HepG2 (cell line): Measurements from ENCODE around the gene CCDC121. TPM values are rescaled to one million over a fixed set of nuclear protein-coding genes. Genes with fewer than 3 reads are reported as not detected.

Experiments used
- ATAC-seq: fragments of 200-7000 bp; cut with Tn5 transposase; 3 replicates; pipeline ENCODE4 v1.9.1; 2020; ENCODE audit warnings: mild to moderate bottlenecking, moderate library complexity
- BruUV-seq: library from RNA; stranded (reverse); fragments of 400-500 nt; replicated peaks from 2 replicates; lab custom pipeline; 2021; lab: Mats Ljungman, UMichigan
- CTCF ChIA-PET: fragments of 300-600 bp; formaldehyde crosslinking; extraction: SDS; loops from one replicate; lab custom pipeline; 2021; ENCODE audit warnings: low total read pairs, inconsistent platforms, low intra/inter-chr PET ratio; lab: Yijun Ruan, JAX
- POLR2A ChIA-PET: fragments of 350-600 bp; sonication (Branson Sonifier 250); formaldehyde crosslinking; loops from one replicate; lab custom pipeline; 2020; ENCODE audit warnings: antibody characterized with exemption, inconsistent platforms; lab: Yijun Ruan, JAX
- DNase-seq: peaks from one replicate; pipeline ENCODE4 v3.0.0-alpha.2; 2015; ENCODE audit warnings: low spot score
- FAIRE-seq: peaks from 3 replicates; lab custom pipeline; 2011; peaks lifted over from hg19 to GRCh38; lab: Jason Lieb, UNC
- H2AFZ ChIP-seq: one replicate; pipeline ENCODE4 v1.6.1; 2011; ENCODE audit warnings: low read length, inconsistent platforms
- H3K27ac ChIP-seq: fragments of 300-600 bp; 3 replicates; pipeline ENCODE4 v1.8.0; 2011; ENCODE audit warnings: mixed run types, mild to moderate bottlenecking, mixed read lengths, low read length, inconsistent platforms; ENCODE audit not compliant: insufficient read depth; ENCODE audit errors: extremely low read length
- H3K27me3 ChIP-seq, 2 experiments: fragments of 200-600 bp in 1 of 2; 2 replicates in 1 of 2; 3 replicates in 1 of 2; pipeline versions ENCODE4 v1.6.0 to v1.8.0; 2011; ENCODE audit warnings: low read length in 2 of 2, mild to moderate bottlenecking in 2 of 2, moderate library complexity in 2 of 2, inconsistent platforms in 1 of 2; ENCODE audit not compliant: insufficient read depth in 2 of 2, control insufficient read depth in 1 of 2
- H3K36me3 ChIP-seq, 2 experiments: fragments of 200-600 bp in 1 of 2; replicated peaks in 1 of 2; 2 replicates in 1 of 2; 3 replicates in 1 of 2; pipeline versions ENCODE4 v1.5.1 to v1.8.0; 2011; ENCODE audit warnings: low read length in 2 of 2, inconsistent platforms in 1 of 2; ENCODE audit not compliant: insufficient read depth in 2 of 2, control insufficient read depth in 1 of 2
- H3K4me1 ChIP-seq: 2 replicates; pipeline ENCODE4 v1.5.1; 2012; ENCODE audit warnings: low read length, inconsistent platforms; ENCODE audit not compliant: insufficient read depth
- H3K4me2 ChIP-seq: 2 replicates; pipeline ENCODE4 v1.6.0; 2011; ENCODE audit warnings: low read depth, low read length, inconsistent platforms
- H3K4me3 ChIP-seq, 3 experiments: fragments of 200-600 bp in 1 of 3; sonication (generic), shearing (Covaris generic) in 1 of 3; replicated peaks in 1 of 3; 2 replicates each; pipeline ENCODE4 v1.5.1; 2011 to 2016; ENCODE audit warnings: low read length in 3 of 3, inconsistent platforms in 2 of 3, low read depth in 2 of 3, mild to moderate bottlenecking in 2 of 3, control low read depth in 1 of 3, mixed read lengths in 1 of 3; ENCODE audit not compliant: insufficient read depth in 1 of 3
- H3K79me2 ChIP-seq: one replicate; pipeline ENCODE4 v1.6.1; 2011; ENCODE audit warnings: low read length, inconsistent platforms; ENCODE audit not compliant: insufficient read depth
- H3K9ac ChIP-seq: 2 replicates; pipeline ENCODE4 v1.6.0; 2011; ENCODE audit warnings: mild to moderate bottlenecking, low read depth, low read length, inconsistent platforms; ENCODE audit not compliant: insufficient read depth
- H3K9me3 ChIP-seq: 2 replicates; pipeline ENCODE4 v1.5.1; 2012; ENCODE audit warnings: mild to moderate bottlenecking, low read length
- H4K20me1 ChIP-seq: 2 replicates; pipeline ENCODE4 v1.6.0; 2011; ENCODE audit warnings: inconsistent platforms, mild to moderate bottlenecking, low read length, moderate library complexity; ENCODE audit not compliant: insufficient read depth
- ATAD3A ChIP-seq: sonication (generic); formaldehyde crosslinking; IDR thresholded peaks from 2 replicates; pipeline ENCODE4 v1.4.0; 2020; ENCODE audit warnings: missing genetic modification reagents
- KAT8 ChIP-seq: IDR thresholded peaks from 2 replicates; pipeline ENCODE4 v1.6.1; 2016; ENCODE audit warnings: missing genetic modification reagents, missing compliant biosample characterization
- POLR2G ChIP-seq: fragments of 200-400 bp; formaldehyde crosslinking; IDR thresholded peaks from 2 replicates; pipeline ENCODE4 v1.6.1; 2018; ENCODE audit warnings: mild to moderate bottlenecking, low read depth, low read length, moderate library complexity
- SP5 ChIP-seq: IDR thresholded peaks from 2 replicates; pipeline ENCODE4 v1.6.1; 2016; ENCODE audit warnings: low read depth, borderline replicate concordance
- TGIF2 ChIP-seq: IDR thresholded peaks from 2 replicates; pipeline ENCODE4 v1.6.1; 2016; ENCODE audit warnings: control low read depth, missing compliant biosample characterization
- ZBTB39 ChIP-seq: sonication (generic); formaldehyde crosslinking; IDR thresholded peaks from 2 replicates; pipeline ENCODE4 v1.5.0; 2020; ENCODE audit warnings: missing genetic modification reagents
- ZNF160 ChIP-seq: sonication (generic); formaldehyde crosslinking; IDR thresholded peaks from 2 replicates; pipeline ENCODE4 v1.8.0; 2022; ENCODE audit warnings: mild to moderate bottlenecking, inconsistent platforms, missing genetic modification reagents
- ZNF605 ChIP-seq: sonication (generic); formaldehyde crosslinking; IDR thresholded peaks from 2 replicates; pipeline ENCODE4 v1.8.0; 2022; ENCODE audit warnings: mild to moderate bottlenecking, missing genetic modification reagents
- WGBS: methylation state at CpG from one replicate; pipeline ENCODE4 v1.1.6; 2017; ENCODE audit warnings: low lambda C conversion rate; 5-methylcytosine and 5-hydroxymethylcytosine counted together
- in situ Hi-C: cut with HindIII; loops from 2 replicates; pipeline ENCODE4 v1.10.0; 2017; ENCODE audit warnings: low pct_unique_long_range_greater_than_20kb; ENCODE audit not compliant: extremely low pct_ligation_motif_present
- intact Hi-C: fragments of 100-400 bp; cut with micrococcal nuclease; formaldehyde crosslinking; loops from one replicate; pipeline ENCODE4 v1.10.0; 2022; ENCODE audit not compliant: unreplicated experiment
- polyA plus RNA-seq, 8 experiments: library from polyadenylated mRNA; depleted of rRNA in 3 of 8; stranded (reverse) in 7 of 8; unstranded in 1 of 8; fragments of >200 nt; fragmentation: Illumina TruSeq in 4 of 8; extraction: Trizol in 4 of 8; gene quantifications; 2 replicates each; pipeline versions ENCODE4 v1.2.1 to v1.2.3, GENCODE V29; 2011 to 2016; ENCODE audit warnings: low read depth in 4 of 8, missing spikeins in 1 of 8, mixed read lengths in 1 of 8; ENCODE audit not compliant: insufficient read depth in 1 of 8
- total RNA-seq, 5 experiments: library from RNA; depleted of rRNA; stranded (reverse); fragments of >200 nt; fragmentation: Illumina TruSeq; extraction: Trizol; gene quantifications; 2 replicates each; pipeline ENCODE4 v1.2.3, GENCODE V29; 2016; ENCODE audit warnings: low read depth in 1 of 5
- TF ChIP-seq, protein P1 (sequence below): sonication (generic); formaldehyde crosslinking; IDR thresholded peaks from 2 replicates; pipeline ENCODE4 v1.5.0; 2020; ENCODE audit warnings: mild to moderate bottlenecking, missing genetic modification reagents

Gene CCDC121
- total and polyA plus RNA-seq, 2 of the 13 experiments (the other 11 are each of a cell fraction or from before 2014, with no cell fraction given) = 1.9 to 3.0 TPM

DNA sequence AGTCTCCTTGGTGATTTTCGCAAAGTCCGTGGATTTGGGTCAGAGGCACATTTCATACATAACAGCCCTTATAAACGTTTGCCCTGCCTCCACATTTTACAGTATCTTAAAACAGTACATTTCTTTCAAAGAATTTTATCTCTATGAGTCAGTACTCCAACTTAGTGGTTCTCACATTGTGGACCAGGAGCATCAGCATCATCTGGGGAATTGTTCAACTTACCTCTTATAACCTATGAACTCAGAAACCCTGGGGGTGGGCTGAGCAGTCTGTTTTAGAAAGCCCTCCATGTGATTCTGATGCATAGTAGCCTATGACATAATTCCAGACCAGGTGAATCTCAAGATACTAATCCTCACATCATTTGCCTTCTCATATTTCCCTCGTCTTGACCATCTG, 22.2 kb upstream of the CCDC121 start:
- Histone ChIP-seq H3K4me2 (no peak overlapping the region), H3K9ac (no peak overlapping the region), H3K9me3 (no peaks in the 10 kb centered on the region), H3K27ac (no peak overlapping the region), H4K20me1 (no peaks in the 10 kb centered on the region), H2AFZ (no peak overlapping the region), H3K36me3 (peaks cover 34 to 89% of the 10 kb centered on the region in 2 experiments), H3K4me1 (no peaks in the 10 kb centered on the region), H3K27me3 (no peaks in the 10 kb centered on the region), H3K79me2 (no peaks in the 10 kb centered on the region), H3K4me3 (no peak overlapping the region)
- intact Hi-C loops (no loop called here), in situ Hi-C loops (no loop called here)
- DNase-seq (no peak), ATAC-seq (no peak), FAIRE-seq (no peak)
- TSS peak; percentile 7 for BruUV-seq
- ChIA-PET POLR2A (interaction anchor here (3.2 kb wide), 1 partner anchor 12 kb away, joined by 7 read pairs; the partner anchor contains the start of genes SLC4A1AP and SUPT7L), CTCF (no interaction called here)
- TF ChIP-seq ZNF160 (CRISPR knock-in tag) (no peak), POLR2G (peak; percentile 35; the same call in 1 of the 2 replicates)
- WGBS = 86% methylated on average over 4 of the region's 4 CpGs

GRCh38 chr2:27647737-27648136, 18.9 kb upstream of the CCDC121 start:
- Histone ChIP-seq H3K79me2 (no peaks in the 10 kb centered on the region), H3K27ac (no peak overlapping the region), H3K4me1 (no peaks in the 10 kb centered on the region), H4K20me1 (no peaks in the 10 kb centered on the region), H3K27me3 (no peaks in the 10 kb centered on the region), H3K9me3 (no peaks in the 10 kb centered on the region), H3K36me3 (peaks cover 19 to 78% of the 10 kb centered on the region in 2 experiments), H3K9ac (no peak overlapping the region), H3K4me2 (no peak overlapping the region), H3K4me3 (no peak overlapping the region), H2AFZ (no peak overlapping the region)
- no TSS peak for BruUV-seq
- intact Hi-C loops = no loop called here
- in situ Hi-C loops = no loop called here
- ChIA-PET POLR2A (interaction anchor here (0.6 kb wide), 1 partner anchor 210 kb away, joined by 3 read pairs; no protein-coding TSS in a partner anchor), CTCF (no interaction called here)
- FAIRE-seq (no peak), DNase-seq (no peak), ATAC-seq (no peak; the same call in 1 of the 3 replicates)
- WGBS = 93% methylated on average over 4 of the region's 4 CpGs
- TF ChIP-seq, protein P1, sequence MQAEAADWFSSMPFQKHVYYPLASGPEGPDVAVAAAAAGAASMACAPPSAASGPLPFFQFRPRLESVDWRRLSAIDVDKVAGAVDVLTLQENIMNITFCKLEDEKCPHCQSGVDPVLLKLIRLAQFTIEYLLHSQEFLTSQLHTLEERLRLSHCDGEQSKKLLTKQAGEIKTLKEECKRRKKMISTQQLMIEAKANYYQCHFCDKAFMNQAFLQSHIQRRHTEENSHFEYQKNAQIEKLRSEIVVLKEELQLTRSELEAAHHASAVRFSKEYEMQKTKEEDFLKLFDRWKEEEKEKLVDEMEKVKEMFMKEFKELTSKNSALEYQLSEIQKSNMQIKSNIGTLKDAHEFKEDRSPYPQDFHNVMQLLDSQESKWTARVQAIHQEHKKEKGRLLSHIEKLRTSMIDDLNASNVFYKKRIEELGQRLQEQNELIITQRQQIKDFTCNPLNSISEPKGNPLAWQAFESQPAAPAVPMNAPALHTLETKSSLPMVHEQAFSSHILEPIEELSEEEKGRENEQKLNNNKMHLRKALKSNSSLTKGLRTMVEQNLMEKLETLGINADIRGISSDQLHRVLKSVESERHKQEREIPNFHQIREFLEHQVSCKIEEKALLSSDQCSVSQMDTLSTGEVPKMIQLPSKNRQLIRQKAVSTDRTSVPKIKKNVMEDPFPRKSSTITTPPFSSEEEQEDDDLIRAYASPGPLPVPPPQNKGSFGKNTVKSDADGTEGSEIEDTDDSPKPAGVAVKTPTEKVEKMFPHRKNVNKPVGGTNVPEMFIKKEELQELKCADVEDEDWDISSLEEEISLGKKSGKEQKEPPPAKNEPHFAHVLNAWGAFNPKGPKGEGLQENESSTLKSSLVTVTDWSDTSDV = no peak
- TF ChIP-seq TGIF2 (CRISPR knock-in tag) (no peak), SP5 (CRISPR knock-in tag) (no peak), ATAD3A (CRISPR knock-in tag) (no peak), ZNF605 (no peak), ZBTB39 (CRISPR knock-in tag) (no peak), KAT8 (CRISPR knock-in tag) (no peak)
